Neuron (in vitro differentiated cells): Measurements from ENCODE around the gene COTL1.

ENCODE experiments used
- H2AFZ ChIP-seq: one replicate; pipeline ENCODE4 v1.6.1; 2013; ENCODE audit warnings: low read depth, mild to moderate bottlenecking, inconsistent platforms, low read length, moderate library complexity
- H3K27me3 ChIP-seq: one replicate; pipeline ENCODE4 v1.6.1; 2013; ENCODE audit warnings: low read length; ENCODE audit not compliant: insufficient read depth
- H3K36me3 ChIP-seq: one replicate; pipeline ENCODE4 v1.6.1; 2013; ENCODE audit warnings: low read length; ENCODE audit not compliant: insufficient read depth
- H3K4me1 ChIP-seq: one replicate; pipeline ENCODE4 v1.6.1; 2013; ENCODE audit warnings: low read length; ENCODE audit not compliant: insufficient read depth
- H3K4me3 ChIP-seq: 2 replicates; pipeline ENCODE4 v1.5.1; 2013; ENCODE audit warnings: mild to moderate bottlenecking, low read length, moderate library complexity
- H3K9me3 ChIP-seq: one replicate; pipeline ENCODE4 v1.6.1; 2013; ENCODE audit warnings: low read length

The COTL1 gene

DNA sequence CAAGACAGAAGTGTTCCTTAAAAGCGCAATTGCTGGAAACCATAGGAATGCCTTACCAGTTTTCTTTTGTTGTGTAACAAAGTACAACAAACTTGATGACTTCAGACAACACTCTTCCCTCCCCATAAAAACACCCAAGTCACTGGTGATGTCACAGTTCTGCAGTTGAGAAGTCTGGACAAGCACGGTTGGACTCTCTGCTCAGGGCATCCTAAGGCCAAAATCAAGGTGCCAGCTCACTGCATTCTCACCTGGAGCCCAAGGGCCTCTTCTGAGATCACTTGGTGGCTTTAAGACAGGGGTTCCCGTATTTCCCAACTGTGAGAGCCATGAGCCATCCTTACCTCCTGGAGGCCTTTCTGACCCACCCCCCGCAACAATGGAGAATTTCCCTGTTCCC is 67.8 kb downstream of the COTL1 start:
- Histone ChIP-seq H2AFZ (no peak overlapping the region), H3K9me3 (no peaks in the 10 kb centered on the region), H3K4me3 (no peak overlapping the region), H3K27me3 (no peaks in the 10 kb centered on the region), H3K36me3 (no peaks in the 10 kb centered on the region), H3K4me1 (peaks cover 51% of the 10 kb centered on the region)

DNA sequence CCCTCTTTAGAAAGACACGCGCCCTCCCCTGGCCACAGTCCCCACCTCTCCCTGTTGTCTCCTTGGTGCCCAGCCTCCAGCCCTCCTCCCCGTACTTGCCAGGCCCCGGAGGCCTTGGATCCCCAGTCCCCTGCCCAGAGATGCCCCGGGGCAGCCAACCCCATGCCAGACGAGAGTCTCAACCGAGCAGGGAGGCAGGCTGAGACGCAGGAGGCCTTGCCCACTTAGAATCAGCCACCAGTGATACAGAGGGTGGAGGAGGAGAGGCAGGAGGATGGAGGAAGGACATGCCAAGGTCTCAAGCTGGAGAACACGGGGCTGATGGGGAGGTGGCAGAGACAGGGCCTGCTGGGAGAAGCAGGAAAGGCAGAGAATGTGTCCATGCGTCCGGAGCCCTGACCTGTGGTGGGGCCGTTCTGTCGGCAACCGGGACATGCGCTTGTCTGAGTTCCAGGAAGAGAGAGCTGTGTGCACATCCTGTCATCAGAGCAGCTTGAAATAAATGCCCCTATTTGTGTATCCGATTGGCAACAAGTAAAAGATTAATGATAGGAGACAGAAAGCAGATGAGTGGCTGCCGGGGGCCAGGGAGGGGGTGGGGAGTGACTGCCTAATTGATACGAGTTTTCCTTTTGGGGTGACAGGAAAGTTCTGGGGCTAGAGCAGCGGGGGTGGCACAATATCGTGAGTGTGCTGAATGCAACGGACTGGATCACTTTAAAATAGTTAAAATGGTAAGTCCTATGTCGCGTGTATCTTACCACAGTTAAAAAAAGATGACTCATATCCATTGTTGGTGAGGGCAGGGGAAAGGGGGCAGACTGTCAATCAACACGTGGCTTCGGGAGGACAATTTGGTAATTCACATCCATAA is 68.7 kb downstream of the COTL1 start:
- Histone ChIP-seq H3K36me3 (no peaks in the 10 kb centered on the region), H3K4me1 (peaks cover 42% of the 10 kb centered on the region), H3K27me3 (no peaks in the 10 kb centered on the region), H3K9me3 (no peaks in the 10 kb centered on the region), H2AFZ (no peak overlapping the region), H3K4me3 (no peak overlapping the region)

DNA sequence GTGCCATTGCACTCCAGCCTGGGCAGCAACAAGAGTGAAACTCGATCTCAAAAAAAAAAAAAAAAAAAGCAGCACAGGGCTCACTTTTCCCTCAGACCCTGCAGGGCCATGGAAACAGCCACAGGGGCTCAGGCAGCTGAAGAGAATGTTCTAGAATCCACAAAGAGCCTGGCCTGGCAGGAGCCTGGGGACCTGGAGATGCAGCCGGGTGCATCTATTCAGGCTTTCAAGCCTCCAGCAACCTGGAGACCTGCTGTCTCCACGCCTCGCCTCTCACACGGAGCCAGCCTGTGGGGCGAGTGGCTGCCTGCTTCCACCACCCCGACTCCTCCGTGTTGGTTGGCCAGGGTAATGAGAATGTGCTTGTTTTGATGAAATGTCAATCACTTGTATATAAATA is 69.4 kb downstream of the COTL1 start:
- Histone ChIP-seq H2AFZ (no peak overlapping the region), H3K27me3 (no peaks in the 10 kb centered on the region), H3K4me3 (no peak overlapping the region), H3K9me3 (no peaks in the 10 kb centered on the region), H3K36me3 (no peaks in the 10 kb centered on the region), H3K4me1 (peaks cover 36% of the 10 kb centered on the region)

DNA sequence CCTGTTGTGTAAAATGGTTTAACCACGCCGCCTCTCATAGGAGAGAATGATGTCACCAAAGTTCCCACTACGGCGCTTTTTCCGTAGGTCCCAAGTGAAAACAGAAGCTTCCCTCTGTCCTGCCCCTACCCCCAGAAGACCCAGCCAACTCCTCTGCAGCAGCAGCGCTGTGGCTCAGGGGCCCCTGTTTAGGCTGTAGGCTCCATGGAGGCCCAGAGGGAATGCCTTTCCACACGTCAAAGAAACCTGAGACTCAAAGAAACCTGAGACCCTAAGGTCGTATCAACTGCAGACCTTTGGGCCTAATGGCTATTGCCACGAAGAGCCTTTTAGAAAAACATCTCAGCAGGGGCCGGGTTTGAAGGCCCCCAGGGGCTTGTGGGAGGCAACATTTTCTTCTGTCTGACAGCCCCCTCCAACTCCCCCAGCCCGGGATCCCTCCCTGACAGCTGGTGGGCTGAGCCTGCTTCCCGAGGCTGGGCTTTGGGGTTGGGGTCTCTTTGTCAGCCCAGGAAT is 70.3 kb downstream of the COTL1 start:
- peaks cover 36% of the 10 kb centered on the region for H3K4me1 ChIP-seq
- H2AFZ ChIP-seq: no peak overlapping the region
- no peaks in the 10 kb centered on the region for H3K9me3 ChIP-seq
- H3K27me3 ChIP-seq: no peaks in the 10 kb centered on the region
- H3K4me3 ChIP-seq: no peak overlapping the region
- no peaks in the 10 kb centered on the region for H3K36me3 ChIP-seq

DNA sequence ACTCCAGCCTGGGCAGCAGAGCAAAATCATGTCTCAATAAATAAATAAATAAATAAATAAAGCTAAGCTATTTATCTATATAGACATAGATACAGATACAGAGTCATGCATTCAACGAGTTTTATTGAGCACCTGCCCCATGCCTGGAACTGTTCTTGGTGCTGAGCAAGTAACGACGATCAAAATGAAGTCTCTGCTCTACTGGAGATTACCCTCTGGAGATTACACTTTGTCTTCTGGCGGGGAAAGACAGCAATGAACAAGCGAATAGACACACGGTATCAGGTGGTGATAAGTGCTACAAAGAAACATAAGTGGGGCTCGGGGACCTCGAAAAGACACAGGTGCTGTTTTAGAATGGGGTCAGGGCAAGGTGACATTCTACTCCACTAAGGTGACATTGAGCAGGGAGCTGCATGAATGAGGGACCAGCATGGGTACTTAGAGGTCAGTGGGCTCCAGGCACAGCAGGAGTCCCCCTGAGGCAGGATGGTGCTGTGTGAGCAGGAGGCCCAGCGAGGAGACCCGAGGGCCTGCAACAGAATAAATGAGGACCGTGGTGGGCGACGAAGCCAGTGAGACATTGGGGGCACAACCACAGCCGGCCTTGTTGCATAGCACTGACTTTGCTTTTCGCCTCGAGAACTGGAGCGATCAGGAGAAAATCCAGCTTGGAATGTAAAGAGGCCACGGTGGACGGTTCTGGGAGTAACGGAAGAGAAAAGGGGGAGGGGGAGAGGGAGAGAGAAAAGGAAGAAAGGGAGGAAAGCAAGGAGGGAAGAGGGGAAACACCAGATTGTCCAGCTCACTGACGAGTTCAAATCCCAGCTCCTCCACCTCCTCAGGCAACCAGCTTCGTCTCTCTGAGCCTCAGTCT is 71.0 kb downstream of the COTL1 start:
- no peak overlapping the region for H2AFZ ChIP-seq
- H3K36me3 ChIP-seq: no peaks in the 10 kb centered on the region
- no peaks in the 10 kb centered on the region for H3K9me3 ChIP-seq
- H3K4me3 ChIP-seq: no peak overlapping the region
- H3K27me3 ChIP-seq: no peaks in the 10 kb centered on the region
- peaks cover 36% of the 10 kb centered on the region for H3K4me1 ChIP-seq

DNA sequence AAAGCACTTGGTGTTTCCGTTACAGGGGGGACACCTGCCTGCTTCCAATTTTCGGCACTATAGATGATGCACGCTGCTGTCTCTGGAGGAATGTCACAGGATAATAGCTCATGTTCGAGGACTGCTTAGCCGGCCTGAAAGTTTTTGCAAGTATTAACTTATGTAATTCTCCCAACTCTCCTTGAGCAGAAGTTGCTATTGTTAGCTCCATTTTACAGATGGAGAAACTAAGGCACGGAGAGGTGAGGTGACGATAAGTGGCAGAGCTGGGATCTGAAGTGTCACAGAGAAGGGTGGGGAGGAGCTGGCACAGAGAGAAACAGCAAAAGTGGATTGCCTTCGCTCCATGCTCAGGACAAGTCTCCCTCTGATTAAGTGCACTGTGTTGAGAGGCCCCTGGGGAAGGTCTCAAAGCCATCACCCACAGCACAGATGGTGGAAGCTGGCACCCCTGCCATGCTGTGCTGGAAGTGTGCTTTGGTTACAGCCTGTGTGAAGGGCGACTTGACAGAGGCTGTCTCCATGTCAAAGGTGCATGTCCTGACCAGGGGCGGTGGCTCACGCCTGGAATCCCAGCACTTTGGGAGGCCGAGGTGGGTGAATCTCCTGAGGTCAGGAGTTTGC is 72.7 kb downstream of the COTL1 start:
- no peak overlapping the region for H2AFZ ChIP-seq
- H3K4me3 ChIP-seq: no peak overlapping the region
- H3K36me3 ChIP-seq: no peaks in the 10 kb centered on the region
- no peaks in the 10 kb centered on the region for H3K27me3 ChIP-seq
- no peaks in the 10 kb centered on the region for H3K9me3 ChIP-seq
- peaks cover 36% of the 10 kb centered on the region for H3K4me1 ChIP-seq

DNA sequence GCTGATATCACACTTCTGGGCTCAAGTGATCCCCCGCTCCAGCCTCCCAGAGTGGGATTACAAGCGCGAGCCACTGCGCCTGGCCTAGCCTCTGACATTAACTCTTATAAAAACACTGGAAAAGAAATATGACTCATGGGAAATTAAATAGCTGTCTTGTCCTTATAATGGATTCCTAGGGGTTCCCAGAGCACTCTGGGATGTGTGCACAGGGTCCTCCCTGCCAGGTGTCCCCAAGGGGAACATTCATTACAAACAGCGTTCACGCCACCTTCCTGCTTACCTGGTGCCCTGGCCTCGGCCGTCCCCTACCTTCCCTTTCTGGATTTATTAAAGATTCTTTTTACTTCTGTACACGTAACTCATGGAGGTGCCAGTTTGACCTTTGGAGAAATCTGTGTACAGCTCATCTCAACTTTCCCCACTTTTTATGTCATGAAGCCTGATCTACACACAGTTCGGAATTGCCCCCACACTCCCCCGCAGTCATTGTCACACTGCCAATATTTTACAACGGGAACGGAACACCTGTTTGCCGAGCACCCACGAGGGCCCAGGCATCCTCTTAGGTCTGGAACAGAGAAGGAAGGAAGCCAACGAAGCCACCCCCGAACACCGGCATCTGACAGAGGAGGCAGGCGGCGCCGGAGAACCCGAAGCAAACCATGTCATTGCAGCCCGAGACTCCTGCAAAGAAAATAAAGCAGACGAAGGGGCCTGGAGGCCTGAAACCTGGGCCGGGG is 73.7 kb downstream of the COTL1 start:
- Histone ChIP-seq H3K9me3 (no peaks in the 10 kb centered on the region), H3K36me3 (no peaks in the 10 kb centered on the region), H3K4me3 (no peak overlapping the region), H2AFZ (no peak overlapping the region), H3K4me1 (peaks cover 26% of the 10 kb centered on the region), H3K27me3 (no peaks in the 10 kb centered on the region)

DNA sequence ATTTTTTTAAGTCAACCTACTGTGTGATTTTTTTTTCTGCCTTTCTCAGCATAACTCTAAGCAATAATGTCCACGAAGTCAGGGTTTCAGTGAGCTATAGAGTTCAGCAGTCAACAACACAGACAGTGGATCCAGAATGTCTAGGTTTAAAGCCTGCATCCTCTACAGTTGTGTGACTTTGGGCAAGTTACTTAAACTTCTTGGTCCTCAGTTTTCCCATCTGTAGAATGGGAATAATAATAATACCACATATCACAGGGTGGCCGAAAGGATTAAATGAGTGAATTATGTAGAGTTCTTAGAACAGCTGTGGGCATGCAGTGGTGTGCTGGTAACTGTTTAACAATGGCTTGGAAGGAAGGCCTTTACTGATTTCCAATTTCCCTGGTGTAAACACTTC is 74.6 kb downstream of the COTL1 start:
- no peaks in the 10 kb centered on the region for H3K9me3 ChIP-seq
- peaks cover 21% of the 10 kb centered on the region for H3K4me1 ChIP-seq
- H2AFZ ChIP-seq: no peak overlapping the region
- H3K36me3 ChIP-seq: no peaks in the 10 kb centered on the region
- H3K27me3 ChIP-seq: no peaks in the 10 kb centered on the region
- H3K4me3 ChIP-seq: no peak overlapping the region

DNA sequence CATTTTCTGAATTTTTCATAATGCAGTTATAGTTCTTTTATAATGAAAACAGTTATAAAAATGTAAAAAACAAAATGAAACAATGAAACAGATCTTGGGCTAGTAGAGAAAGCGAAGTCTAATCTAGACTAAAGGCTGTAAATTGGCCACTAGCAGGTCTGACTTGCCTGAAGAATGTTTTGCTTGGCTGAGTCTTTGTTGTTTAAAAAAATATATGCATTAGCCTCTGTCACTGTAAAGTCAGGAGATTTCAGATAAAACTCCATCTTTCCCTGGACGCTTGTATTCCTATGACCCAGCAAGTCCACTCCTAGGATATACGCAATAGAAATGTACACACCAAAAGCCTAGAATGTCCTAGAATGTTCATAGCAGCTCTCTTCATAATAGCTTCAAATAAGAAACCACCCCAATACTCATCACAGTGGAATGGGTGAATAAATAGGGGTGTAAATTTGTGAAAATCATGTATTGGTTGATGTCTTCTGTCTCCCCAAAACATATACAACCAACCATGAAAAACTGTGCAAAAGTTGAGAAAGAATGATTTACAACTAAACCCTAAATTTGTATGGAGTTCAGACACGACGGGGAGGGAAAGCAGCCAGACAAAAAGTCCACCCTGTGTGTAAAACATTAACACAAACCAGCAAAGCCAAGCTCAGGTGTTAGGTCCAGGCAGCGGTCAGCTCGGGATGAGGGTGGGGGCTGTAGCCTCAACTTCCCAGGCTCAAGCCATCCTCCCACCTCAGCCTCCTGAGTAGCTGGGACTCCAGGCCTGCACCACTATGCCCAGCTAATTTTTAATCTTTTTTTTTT is 75.7 kb downstream of the COTL1 start:
- H3K9me3 ChIP-seq: no peaks in the 10 kb centered on the region
- no peaks in the 10 kb centered on the region for H3K27me3 ChIP-seq
- peaks cover 20% of the 10 kb centered on the region for H3K4me1 ChIP-seq
- no peak overlapping the region for H2AFZ ChIP-seq
- H3K36me3 ChIP-seq: no peaks in the 10 kb centered on the region
- H3K4me3 ChIP-seq: no peak overlapping the region

DNA sequence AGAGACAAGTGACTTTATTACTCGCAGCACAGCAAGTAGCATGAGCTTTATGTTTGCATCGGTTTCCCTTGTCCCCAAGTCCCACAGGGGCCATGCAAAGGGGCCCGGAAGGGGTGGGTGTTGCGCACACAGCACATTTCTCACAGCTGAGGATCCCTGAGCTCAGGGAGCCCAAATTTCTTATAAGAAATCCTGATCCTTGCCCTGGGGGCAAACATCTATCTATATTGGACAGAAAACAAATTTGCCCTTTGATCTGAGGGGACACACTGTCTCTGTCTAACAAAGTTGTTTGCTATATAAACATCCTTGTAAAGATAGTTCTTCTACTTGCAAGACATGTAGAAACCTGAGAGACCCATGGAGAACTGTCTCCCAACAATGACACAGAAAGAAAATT is 77.7 kb downstream of the COTL1 start:
- H3K9me3 ChIP-seq: no peaks in the 10 kb centered on the region
- H3K4me3 ChIP-seq: no peak overlapping the region
- H3K27me3 ChIP-seq: no peaks in the 10 kb centered on the region
- no peak overlapping the region for H2AFZ ChIP-seq
- H3K4me1 ChIP-seq: peaks cover 31% of the 10 kb centered on the region
- H3K36me3 ChIP-seq: no peaks in the 10 kb centered on the region

DNA sequence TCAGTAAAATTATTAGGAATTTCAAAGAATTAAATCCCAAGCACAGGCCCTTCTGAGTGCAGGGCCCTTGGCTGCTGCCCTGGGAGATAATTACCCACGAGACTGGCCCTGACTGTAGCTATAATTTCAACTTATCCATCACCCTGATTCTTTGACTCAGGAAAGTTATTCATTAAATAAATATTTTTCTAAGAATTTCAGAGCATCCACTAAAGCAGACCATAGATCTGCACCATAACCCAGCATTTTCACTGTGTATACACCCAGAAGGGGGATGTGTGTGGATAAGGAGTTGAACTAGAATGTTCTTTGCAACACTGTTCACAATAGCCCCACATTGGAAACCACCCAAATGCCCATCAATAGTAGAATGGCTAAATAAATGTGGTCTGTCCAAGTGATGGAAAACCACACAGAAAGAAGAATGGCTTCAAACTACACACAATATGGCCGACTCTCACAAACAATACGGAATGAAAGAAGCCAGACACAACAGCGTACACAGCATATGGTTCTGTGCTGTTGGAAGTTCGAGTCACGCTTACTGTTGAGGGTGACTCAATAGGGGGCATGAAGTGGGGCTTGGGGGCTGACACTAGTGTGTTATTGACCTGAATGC is 79.5 kb downstream of the COTL1 start:
- Histone ChIP-seq H3K4me1 (peaks cover 39% of the 10 kb centered on the region), H3K36me3 (no peaks in the 10 kb centered on the region), H3K4me3 (no peak overlapping the region), H3K9me3 (no peaks in the 10 kb centered on the region), H2AFZ (no peak overlapping the region), H3K27me3 (no peaks in the 10 kb centered on the region)
